Measurements from ENCODE around the gene REXO4.
A peak's percentile ranks its signal among the peaks of the same experiment; 100 is the strongest.

REXO4 gene

GRCh38 chr9:133449760-133450159 is 31.9 kb upstream of the REXO4 start:
- no peak for DNase-seq

- DNase-seq: no peak
Observed at GRCh38 chr9:133448487-133448972, 30.7 kb upstream of the REXO4 start.

GRCh38 chr9:133445293-133445969 is 27.6 kb upstream of the REXO4 start:
- no peak for DNase-seq

GRCh38 chr9:133443982-133444381 is 26.2 kb upstream of the REXO4 start:
- no peak for DNase-seq

- DNase-seq: no peak
Observed at GRCh38 chr9:133443248-133443647, 25.4 kb upstream of the REXO4 start.

GRCh38 chr9:133441571-133441970 is 23.8 kb upstream of the REXO4 start:
- no peak for DNase-seq

- DNase-seq: no peak
Observed at GRCh38 chr9:133440874-133441273, 23.1 kb upstream of the REXO4 start.

GRCh38 chr9:133439337-133439736 is 21.5 kb upstream of the REXO4 start:
- DNase-seq: no peak

- DNase-seq: no peak
Observed at GRCh38 chr9:133437753-133438531, 20.1 kb upstream of the REXO4 start.

- DNase-seq: no peak
Observed at GRCh38 chr9:133436681-133437080, 18.9 kb upstream of the REXO4 start.

GRCh38 chr9:133433351-133433843 is 15.6 kb upstream of the REXO4 start:
- DNase-seq: no peak

GRCh38 chr9:133430244-133430643 is 12.4 kb upstream of the REXO4 start:
- DNase-seq: no peak

- DNase-seq: peak in 1 of 2 experiments; percentile 41
Observed at GRCh38 chr9:133429641-133430161, 11.9 kb upstream of the REXO4 start.

GRCh38 chr9:133429214-133429613 is 11.4 kb upstream of the REXO4 start:
- DNase-seq: no peak

GRCh38 chr9:133428617-133429101 is 10.8 kb upstream of the REXO4 start:
- peak in 1 of 2 experiments; percentile 53 for DNase-seq

- DNase-seq: no peak
Observed at GRCh38 chr9:133427658-133428348, 10.0 kb upstream of the REXO4 start.

GRCh38 chr9:133426011-133426410 is 8.2 kb upstream of the REXO4 start:
- DNase-seq: no peak

- no peak for DNase-seq
Observed at GRCh38 chr9:133425049-133425632, 7.3 kb upstream of the REXO4 start.

- no peak for DNase-seq
Observed at GRCh38 chr9:133424187-133424586, 6.4 kb upstream of the REXO4 start.

- DNase-seq: no peak
Observed at GRCh38 chr9:133423216-133423615, 5.4 kb upstream of the REXO4 start.

GRCh38 chr9:133421615-133422542 is 4.1 kb upstream of the REXO4 start, which contains the start of gene ADAMTS13:
Gene ADAMTS13, plus strand, starts transcription at chr9:133422367. Its CDS starts 77 bp downstream, at chr9:133422444.
- DNase-seq: no peak

Measured in NCI-H526 (cell line).